NCI-H2107 (cell line): ENCODE data around the gene PAK2.
"Not testable (repeated sequence)": the region's sequence is repeated elsewhere in the genome, so short reads cannot be mapped to it uniquely, and the experiment has no call there.

Source experiments
- DNase-seq: peaks from one replicate; lab custom pipeline; 2025; lab: John Stamatoyannopoulos, UW

The PAK2 gene

DNA sequence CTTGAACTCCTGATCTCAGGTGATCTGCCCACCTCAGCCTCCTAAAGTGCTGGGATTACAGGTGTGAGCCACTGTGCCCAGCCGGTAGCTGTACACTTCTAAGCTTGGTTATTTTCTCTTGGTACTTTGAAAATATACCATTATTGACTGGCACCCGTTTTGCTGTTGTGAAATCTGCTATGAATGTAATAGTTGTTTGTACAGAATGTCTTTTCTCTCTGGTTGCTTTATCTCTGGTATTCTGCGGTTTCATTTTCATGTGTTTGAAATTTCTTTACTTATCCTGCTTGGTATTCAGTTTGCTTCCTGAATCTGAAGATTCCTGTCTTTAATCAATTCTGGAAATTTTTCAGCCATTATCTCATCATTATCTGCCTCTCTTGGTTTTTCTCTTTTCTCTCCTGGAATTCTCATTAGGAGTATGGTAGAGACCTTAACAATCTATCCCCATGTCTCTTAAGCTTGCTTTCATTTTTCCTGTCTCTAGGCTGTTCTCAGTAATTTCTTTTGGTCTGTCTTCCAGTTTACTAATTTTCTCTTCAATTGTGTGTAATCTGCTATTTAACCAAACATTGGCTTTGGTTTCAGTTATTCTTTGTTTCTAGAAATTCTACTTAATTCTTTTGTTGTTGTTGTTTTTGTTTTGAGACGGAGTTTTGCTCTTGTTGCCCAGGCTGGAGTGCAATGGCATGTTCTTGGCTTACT is 2.8 kb upstream of the PAK2 start:
- no peak for DNase-seq

GRCh38 chr3:196737655-196738054 is 2.0 kb upstream of the PAK2 start:
- DNase-seq: no peak

DNA sequence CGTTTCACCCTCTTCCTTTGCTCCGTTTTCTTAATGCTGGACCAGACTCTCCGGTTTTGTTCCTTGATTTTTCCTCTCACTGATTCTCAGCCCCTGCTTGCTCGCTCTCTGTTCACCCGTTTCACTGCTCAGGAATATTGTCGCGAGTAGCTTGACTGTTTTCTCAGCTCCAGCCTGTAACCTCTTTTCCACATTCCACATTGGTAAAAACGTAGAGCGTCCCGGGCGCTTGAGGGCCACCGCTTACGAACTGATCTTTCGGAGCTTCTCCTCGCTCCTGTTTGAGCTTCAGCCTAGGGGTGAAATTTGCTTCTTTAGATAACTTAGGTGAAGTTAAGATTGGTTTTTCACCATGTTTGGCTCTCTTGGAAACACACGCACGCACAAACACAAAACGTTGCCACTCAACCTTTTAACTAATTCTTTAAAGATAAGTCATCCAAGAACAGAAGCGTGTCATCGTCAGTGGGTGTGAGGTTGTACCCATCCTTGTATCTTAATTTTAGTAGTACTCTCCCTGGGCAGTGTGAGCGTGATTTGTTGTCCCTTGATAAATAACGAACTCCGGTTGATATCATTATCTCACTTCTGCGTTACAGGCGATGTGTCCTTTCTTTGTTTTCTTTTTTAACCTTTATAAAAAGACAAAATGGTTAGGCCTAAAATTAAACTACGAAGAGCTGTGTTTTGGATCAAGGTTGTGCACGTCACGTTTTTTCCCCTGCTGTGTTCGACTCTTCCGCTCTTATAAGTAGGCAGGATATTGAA is 1.0 kb downstream of the PAK2 start:
- DNase-seq: peak; percentile 62

- no peak for DNase-seq
Measured at GRCh38 chr3:196741249-196741889, 1.7 kb downstream of the PAK2 start.

GRCh38 chr3:196743569-196743968 is 3.9 kb downstream of the PAK2 start:
- not testable (repeated sequence) for DNase-seq

- no peak for DNase-seq
Measured at GRCh38 chr3:196749125-196749524, 9.5 kb downstream of the PAK2 start.

GRCh38 chr3:196753201-196753600 is 13.5 kb downstream of the PAK2 start:
- no peak for DNase-seq

DNA sequence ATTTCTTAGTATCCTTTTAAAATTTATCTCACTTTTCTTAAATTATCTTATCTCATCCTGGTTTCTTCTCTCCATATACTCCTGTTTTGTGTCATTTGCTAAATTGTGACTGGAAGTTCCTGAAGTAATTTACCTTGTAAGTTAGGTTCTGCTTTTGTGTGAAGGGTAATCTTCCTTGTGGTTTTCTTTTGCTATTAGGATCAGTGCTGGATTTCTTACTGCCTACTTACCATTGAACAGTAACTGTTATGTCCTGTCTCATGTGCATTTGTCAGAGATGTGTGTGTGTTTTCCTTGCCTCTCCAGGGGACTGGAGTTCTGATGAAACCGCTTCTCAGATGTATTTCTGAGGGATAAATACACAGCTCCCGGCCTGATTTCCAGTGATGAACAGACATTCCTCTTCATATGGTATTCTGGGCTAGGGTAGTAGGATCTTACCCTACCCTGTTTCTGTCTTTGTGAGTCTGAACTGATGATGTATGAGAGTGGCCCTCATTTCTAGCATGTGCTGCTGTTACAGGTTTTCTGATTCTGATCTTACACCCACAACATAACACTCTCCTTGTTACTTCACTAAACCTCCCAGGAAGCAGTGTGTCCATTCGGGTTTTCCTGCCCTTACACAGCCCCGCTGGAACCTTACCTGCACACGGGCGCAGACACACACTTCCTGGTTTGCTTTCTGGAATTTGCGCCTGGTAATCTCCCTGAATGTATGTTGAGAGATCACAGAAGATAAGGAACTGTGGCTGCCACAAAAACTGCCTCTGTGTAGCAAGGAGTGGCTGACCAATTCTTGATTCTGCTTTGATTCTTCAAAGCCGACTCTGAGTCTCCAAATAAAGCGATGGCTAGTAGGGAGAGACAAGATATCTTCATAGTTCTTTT is 14.7 kb downstream of the PAK2 start:
- DNase-seq: no peak

DNA sequence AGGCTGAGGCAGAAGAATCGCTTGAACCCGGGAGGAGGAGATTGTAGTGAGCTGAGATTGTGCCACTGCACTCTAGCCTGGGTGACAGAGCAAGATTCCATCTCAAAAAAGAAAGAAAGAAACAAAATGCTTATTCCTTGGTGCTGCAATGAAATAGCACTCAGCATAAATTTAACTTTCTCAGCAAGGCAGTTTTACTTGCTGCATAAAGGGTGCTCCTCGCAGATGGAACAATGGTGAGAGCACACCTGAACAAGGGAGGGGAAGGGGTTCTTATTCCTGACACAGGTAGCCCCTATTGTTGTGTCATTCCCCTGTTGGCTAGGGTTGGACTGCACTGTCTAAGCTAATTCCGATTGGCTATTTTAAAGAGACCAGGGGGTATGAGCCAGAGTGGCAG is 17.1 kb downstream of the PAK2 start:
- no peak for DNase-seq

DNA sequence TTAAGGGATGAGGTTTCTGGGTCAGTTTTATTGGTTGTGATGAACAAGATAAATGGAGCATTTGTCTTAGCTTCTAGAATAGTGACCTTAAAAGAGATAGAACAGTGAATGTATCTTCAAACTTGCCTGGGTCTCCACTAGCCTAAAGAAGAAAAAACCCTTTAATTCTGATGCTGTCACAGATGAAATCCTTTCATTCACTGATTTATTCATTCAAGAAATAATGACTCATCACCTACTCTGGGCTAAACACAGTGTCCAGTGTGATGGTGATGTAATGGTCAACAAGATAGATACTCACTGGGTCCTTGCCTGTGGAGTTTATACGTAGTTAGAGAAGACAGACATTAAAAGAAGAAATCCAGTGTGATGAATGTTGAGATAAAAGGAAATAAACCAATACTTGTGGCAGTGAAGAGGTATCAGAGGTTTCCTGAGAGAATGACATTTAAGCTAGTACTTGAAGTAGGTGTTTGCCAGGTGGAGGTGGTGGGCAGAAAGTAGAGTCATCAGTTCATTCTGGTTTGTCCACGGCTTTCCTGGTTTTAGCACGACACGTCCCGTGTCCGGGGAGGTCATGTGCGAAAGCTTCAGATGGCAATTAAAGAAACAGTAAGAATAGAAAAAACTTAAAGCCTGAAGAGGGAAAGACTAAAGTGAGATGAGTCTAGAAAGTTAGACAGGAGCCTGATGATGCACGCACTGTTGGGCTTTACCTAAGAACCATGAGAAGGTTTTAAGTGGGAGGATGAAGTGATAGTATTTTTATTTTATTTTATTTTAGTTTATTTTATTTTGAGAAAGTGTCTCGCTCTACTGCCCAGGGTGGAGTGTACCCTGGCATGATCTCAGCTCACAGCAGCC is 18.5 kb downstream of the PAK2 start:
- DNase-seq: no peak

DNA sequence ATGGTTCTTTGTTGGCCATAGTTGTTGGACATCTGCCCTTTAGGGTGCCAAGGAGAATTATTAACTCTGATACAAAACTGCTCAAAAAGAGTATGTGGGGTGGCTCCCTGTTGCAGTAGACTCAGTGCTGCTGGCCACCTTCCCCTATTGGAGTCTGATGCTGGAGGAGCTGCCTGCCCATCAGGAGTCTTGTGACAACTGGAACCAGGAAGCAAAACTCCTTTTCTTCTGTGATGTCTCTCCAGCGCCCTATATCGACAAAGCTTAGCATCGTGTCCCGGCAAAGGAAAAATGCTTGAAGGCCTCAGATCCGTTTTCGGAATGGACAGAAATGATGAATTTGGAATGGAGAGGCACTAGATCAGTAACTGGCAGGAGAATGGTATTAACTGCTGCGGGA is 23.5 kb downstream of the PAK2 start:
- no peak for DNase-seq

- DNase-seq: no peak
Measured at GRCh38 chr3:196765454-196765853, 25.8 kb downstream of the PAK2 start.

- no peak for DNase-seq
Measured at GRCh38 chr3:196771067-196771466, 31.4 kb downstream of the PAK2 start.

DNA sequence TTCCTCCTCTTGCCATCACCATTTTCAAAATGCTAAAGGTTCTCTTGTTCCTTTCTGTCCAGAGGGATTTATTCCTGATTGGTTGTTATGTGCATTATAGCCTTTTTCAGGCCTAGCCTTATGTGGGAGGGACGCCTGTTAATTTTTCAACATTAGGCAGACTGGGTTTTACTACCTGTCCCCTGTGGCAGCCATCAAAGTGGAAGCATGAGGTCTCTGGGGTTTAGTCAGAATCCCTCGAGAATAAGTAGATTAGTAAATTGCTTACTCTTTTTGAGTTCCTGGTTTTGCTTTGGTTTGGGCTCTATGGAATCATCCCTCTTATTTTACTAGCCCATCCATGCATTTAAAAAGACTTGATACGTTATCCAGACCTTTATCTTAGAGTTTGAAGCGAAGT is 32.4 kb downstream of the PAK2 start:
- DNase-seq: no peak

GRCh38 chr3:196772897-196773296 is 33.2 kb downstream of the PAK2 start:
- no peak for DNase-seq

DNA sequence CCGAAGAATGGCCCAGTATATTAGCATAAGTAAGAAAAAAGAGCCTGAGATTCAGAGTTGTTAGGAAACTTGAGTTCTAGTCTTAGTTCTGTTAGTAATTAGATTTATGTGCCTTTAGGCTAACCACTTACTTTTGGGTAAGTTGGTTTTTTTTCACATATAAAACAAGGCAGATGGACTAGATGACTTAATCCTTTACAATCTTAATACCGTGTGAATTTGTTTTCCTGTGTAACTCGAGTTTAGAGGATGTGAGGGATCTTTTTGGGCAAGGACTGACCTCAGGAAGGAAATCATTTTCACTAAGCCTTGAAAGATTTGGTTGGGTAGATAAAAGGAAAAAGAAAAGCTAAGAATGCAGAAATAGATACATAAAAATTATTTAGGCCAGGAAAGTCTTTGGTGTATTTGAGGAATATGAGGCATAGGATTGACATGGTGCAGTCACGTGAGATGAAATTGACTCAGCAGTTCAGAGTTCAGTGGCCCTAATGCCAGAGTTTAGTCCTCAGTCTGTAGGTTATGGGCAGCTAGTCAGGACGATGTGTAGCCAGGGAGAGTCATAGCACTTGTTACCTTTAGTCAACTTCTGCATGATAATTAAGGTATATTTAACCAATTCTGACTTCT is 34.6 kb downstream of the PAK2 start:
- DNase-seq: no peak

DNA sequence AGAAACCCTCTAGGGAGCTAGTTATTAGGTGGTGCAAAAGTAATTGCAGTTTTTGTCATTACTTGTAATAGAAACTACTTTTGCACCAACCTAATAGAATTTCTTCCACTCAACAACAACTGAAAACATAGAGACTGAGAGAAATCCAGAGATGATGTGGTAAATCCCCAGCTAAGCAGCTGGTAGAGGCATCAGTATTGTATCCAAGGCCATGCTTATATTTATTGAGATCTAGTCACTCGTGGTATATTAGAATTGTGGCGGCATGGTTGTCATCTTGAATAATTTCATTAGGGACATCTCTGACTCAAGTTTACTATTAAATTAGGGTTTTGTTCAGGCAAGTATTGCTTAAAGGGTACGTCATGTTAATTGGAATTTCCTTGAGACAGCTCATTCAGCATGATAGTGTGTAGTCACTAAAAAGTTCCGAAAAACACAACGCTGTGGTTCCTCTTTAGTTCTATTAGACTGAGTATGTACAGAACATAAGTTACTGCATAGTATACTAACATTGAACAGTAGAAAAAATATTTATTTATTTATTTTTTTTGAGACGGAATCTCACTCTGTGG is 35.3 kb downstream of the PAK2 start:
- DNase-seq: no peak

- DNase-seq: no peak
Measured at GRCh38 chr3:196775938-196776337, 36.3 kb downstream of the PAK2 start.

GRCh38 chr3:196777836-196778235 is 38.2 kb downstream of the PAK2 start:
- DNase-seq: no peak

GRCh38 chr3:196778755-196779154 is 39.1 kb downstream of the PAK2 start:
- DNase-seq: no peak
